ENCODE measurements around the gene BIVM.

The BIVM gene

DNA sequence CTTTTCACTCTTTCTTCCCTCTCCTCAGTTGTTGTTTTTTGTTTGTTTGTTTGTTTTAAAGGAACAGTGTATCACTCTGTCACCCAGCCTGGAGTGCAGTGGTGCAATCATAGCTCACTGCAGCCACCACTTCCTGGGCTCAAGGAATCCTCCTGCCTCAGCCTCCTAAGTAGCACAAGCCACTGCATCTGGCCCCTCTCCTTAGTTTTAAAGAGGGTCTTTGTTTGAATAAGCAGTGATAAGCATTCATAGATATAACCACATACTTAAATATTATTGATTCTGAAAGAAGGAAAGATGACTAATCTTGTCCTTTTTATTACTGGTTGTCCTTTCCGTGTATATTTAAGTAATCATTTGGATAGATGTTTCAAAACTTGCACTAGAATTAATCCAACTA lies 73.6 kb downstream of the BIVM start:
- in situ Hi-C loops (cut with HindIII; ENCODE audit: low sequenced_read_pairs) = no loop called here
- DNase-seq (ENCODE audit: low read depth, low spot score) = no peak
- H3K4me3 ChIP-seq (ENCODE audit: low read depth, low read length) = no peak overlapping the region
- TF ChIP-seq CTCF (IDR thresholded peaks at IDR 0.05; ENCODE audit: low read depth, low read length) = no peak

DNA sequence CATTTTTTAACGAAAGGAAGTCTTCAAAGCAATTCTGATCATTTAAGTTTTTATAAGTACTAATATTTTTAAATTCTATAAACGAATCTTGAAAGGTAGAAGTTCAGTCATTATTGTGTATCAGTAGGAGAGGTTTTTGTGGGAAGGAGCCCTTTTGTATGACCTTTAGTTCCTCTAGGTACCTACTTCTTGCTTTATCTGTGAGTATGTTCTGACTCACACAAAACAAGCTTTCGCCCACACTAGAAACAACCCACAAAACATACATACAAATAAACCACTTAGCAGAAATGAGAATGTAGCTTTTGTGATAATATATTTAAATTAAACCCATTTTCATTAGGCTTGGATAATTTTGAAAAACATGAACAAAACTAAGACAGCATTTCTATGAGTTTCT lies 74.7 kb downstream of the BIVM start:
- in situ Hi-C loops (cut with HindIII; ENCODE audit: low sequenced_read_pairs) = no loop called here
- H3K4me3 ChIP-seq (ENCODE audit: low read depth, low read length) = no peak overlapping the region
- peak; percentile 8 for DNase-seq (ENCODE audit: low read depth, low spot score)
- no peak for TF ChIP-seq CTCF (IDR thresholded peaks at IDR 0.05; ENCODE audit: low read depth, low read length)

- in situ Hi-C loops (cut with HindIII; ENCODE audit: low sequenced_read_pairs) = no loop called here
- TF ChIP-seq CTCF (IDR thresholded peaks at IDR 0.05; ENCODE audit: low read depth, low read length) = no peak
- no peak for DNase-seq (ENCODE audit: low read depth, low spot score)
- no peak overlapping the region for H3K4me3 ChIP-seq (ENCODE audit: low read depth, low read length)
Measured at GRCh38 chr13:102875256-102875655, 76.3 kb downstream of the BIVM start.

- in situ Hi-C loops (cut with HindIII; ENCODE audit: low sequenced_read_pairs) = no loop called here
- peak; percentile 54 for DNase-seq (ENCODE audit: low read depth, low spot score)
- no peak for TF ChIP-seq CTCF (IDR thresholded peaks at IDR 0.05; ENCODE audit: low read depth, low read length)
- H3K4me3 ChIP-seq (ENCODE audit: low read depth, low read length) = no peak overlapping the region
Measured at GRCh38 chr13:102877303-102877702, 78.4 kb downstream of the BIVM start.

GRCh38 chr13:102878481-102878880 lies 79.6 kb downstream of the BIVM start:
- H3K4me3 ChIP-seq (ENCODE audit: low read depth, low read length) = no peak overlapping the region
- in situ Hi-C loops (cut with HindIII; ENCODE audit: low sequenced_read_pairs) = no loop called here
- no peak for TF ChIP-seq CTCF (IDR thresholded peaks at IDR 0.05; ENCODE audit: low read depth, low read length)
- DNase-seq (ENCODE audit: low read depth, low spot score) = peak; percentile 58

GRCh38 chr13:102879793-102880499 lies 81.0 kb downstream of the BIVM start:
- in situ Hi-C loops (cut with HindIII; ENCODE audit: low sequenced_read_pairs) = no loop called here
- no peak for DNase-seq (ENCODE audit: low read depth, low spot score)
- no peak overlapping the region for H3K4me3 ChIP-seq (ENCODE audit: low read depth, low read length)
- TF ChIP-seq CTCF (IDR thresholded peaks at IDR 0.05; ENCODE audit: low read depth, low read length) = no peak

Measured in astrocyte of the spinal cord (primary cell).